GM18873 (cell line): ENCODE measurements around the gene NAV3.
A peak's percentile ranks its signal among the peaks of the same experiment; 100 is the strongest.

ENCODE experiments used
- ATAC-seq: cut with Tn5 transposase; IDR thresholded peaks from one replicate; pipeline ENCODE4 v1.9.1; 2021; ENCODE audit warnings: mild to moderate bottlenecking, moderate library complexity, moderate number of reproducible peaks; ENCODE audit not compliant: unreplicated experiment, low FRiP score

The NAV3 gene

DNA sequence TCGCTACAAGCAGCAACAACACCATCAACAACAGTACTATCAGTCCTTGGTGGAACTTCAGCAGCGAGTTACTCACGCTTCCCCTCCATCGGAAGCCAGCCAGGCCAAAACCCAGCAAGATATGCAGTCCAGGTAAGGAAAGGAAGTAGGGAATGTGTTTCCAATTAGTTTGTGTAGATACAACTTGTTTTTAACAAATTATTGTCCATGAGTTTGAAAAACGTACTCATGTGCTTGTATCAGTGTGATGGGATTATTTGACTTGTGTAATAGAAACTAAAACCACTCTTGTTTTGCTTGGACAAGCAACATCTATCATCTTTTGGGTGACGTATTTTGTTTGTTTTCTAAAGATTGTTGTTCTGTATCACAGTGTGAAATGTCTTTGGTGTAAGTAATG, 137.9 kb downstream of the NAV3 start:
- ATAC-seq: no peak

DNA sequence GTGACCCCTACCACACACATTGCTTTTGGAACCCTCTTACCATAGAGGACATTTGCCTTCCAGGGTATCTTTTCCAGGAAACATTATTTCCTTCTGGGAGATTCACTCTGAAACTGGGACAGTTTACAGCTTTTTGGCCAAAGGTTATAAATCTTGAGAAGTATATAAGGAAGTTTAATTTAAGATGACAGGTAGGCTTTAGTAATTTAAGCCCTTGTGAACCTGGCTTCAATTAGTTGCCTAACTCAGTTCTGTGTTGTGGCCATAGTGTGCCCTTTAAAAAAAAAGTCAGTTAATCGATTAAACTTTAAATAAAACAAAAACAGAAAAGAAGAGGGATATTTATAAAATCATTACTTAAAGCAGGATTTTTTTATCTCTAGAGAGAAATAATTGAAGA, 142.9 kb downstream of the NAV3 start:
- ATAC-seq: no peak

DNA sequence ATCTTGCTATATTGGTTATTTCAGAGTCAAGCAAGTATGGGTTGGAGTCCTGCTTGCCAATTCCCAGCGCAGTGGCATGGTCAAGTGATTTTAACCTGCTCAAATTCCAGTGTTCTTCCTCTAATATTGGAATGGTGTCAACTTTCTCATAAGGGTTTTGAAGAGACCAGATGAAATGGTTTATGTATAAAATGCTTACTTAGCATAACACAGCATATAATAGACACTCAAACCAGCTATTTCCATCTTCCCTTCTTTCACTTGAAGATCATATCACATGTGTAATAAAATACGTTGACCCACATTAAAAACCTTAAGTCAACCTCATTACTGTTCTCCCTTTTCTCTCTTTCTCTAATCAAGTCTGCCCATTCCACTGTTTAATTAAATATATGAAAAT, 144.0 kb downstream of the NAV3 start:
- ATAC-seq: no peak

DNA sequence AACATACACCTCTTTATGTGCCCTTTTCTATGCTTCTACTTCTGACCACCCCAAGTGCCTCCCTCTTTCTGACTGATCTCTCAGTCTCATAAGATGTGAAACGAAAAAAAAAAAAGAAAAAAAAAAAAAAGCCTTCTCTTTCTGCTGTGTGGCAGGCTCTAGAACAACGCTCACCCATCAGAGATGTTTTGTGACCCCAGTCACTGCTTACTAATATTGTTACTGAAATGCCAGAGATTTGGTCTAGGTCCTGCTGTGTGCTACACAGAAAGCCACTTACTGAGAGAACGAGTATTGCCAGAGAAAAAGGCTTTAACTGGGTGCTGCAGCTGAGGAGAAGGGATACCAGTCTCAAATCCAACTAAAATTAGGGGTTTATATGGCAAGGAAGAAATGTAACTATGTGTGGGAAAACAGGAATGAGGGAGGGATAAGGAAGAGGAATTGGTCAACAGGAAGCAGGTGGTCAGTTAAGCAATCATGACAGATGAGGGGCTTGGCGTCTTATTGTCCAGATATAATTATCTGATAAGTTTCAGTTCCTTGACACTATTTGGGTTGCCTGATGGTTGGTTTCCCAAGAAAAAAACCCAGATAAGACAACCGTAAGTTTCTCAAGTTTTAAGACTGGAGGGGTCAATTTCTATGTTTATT, 149.0 kb downstream of the NAV3 start:
- ATAC-seq: no peak

GRCh38 chr12:77980782-77981181, 150.1 kb downstream of the NAV3 start:
- no peak for ATAC-seq

DNA sequence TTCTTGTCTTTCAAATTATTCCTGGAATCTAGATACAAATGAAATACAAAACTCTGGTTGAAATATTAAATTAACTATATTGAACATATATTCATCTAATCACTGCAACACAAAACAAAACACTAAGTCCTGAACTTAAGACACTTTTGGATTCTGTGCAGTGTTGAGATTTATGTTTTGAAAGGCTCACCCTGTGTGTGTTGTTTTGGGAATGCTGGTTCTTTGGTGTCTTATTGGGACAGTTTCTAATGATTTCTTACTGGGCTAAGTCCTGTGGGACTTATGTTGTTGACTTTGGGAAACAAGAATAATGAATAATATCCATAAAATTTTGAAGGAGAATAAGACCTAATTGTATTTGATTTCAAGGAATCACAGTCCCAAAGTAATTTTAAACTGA, 153.2 kb downstream of the NAV3 start:
- ATAC-seq: no peak

- ATAC-seq: no peak
These were observed 162.1 kb downstream of the NAV3 start for GRCh38 chr12:77992760-77993159.

DNA sequence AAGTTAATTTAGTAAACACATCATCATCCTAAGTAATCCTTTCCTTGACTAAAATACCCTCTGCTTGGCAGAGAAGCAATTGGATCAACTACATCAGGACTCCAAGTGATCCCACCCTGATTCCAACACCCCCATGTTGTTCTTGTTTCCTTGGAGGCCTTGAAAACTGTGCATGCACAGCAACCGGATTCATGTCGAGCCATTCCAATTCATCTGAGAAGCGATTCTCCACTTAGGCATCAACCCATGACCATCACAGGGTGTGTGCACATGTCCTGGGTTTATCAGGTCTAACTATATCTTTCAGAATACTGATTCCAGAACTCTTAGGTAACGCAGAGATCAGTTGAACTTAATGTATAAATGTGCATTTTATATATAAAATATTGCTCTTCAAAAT, 163.0 kb downstream of the NAV3 start:
- ATAC-seq: no peak

DNA sequence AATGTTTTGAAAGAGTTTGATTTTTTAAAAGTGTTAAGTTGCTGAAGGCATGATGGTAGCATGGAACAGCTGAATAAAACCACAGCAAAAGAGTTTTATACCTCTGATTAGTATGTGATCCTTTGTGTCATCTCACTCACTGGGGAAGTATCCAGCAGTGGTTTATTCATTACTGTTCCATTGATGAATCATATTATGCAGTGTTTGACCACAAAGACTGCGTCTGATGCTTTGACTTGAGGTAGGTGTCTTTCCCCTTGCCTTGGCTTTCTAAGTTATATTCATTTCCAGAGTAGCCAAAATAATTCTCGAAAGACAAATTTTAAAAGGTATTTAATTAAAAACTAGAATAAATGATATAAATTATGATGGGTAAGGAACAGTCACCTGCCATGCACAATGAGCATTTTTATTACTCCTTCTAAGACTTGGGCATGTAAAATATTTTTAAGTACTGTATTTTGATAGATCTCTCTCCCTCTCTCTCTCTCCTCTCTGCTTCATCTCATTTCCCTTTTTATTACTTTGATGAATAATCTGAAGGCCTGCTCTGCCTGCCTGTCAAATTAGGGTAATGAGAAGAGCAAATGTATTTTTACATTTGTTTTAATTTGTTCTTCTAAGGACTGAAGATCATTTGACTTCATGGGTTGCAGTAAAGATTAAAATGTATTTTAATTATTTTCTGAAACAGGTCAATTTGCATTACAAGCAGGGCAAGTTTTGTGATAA, 164.9 kb downstream of the NAV3 start:
- peak; percentile 93 for ATAC-seq

DNA sequence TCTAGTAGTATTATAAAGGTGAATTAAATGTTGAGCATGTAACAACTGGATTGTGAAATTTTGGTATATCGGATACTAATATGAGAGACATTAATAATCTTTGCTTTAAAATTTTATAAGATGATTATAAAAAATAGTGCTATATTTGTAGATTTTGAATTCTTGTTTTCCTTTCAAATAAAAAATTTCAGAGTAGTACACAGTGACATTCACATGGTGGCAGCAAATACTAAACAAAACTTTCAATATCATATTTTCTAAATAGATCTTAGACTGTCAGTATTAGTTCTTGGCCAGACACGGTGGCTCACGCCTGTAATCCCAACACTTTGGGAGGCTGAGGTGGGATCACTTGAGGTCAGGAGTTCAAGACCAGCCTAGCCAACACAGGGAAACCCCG, 166.0 kb downstream of the NAV3 start:
- no peak for ATAC-seq

GRCh38 chr12:77998236-77998786, 167.6 kb downstream of the NAV3 start:
- ATAC-seq: no peak

- ATAC-seq: peak; percentile 65
These were observed 168.5 kb downstream of the NAV3 start for GRCh38 chr12:77999074-77999715.

- ATAC-seq: no peak
These were observed 172.2 kb downstream of the NAV3 start for GRCh38 chr12:78002878-78003277.

GRCh38 chr12:78004249-78005093, 173.8 kb downstream of the NAV3 start:
- ATAC-seq: no peak

DNA sequence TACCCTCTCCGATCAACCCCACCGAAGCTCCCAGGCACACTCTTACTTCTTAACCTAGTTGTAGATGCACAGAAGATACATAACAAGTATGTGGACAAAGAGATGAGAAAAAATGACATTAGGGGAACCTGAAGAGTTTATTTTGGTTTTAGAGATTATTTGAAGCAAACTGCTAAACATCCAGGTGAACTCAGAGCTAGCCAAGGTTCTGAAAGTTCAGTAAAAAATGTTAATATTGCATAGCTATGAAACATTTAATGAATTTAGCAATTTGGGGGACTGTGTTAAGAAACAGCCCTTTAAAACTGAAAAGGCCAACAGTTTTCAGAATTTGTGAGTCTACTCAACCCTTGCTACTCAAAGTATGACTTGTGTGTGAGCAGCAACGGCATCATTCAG, 174.4 kb downstream of the NAV3 start:
- ATAC-seq: no peak

GRCh38 chr12:78007173-78007572, 176.5 kb downstream of the NAV3 start:
- no peak for ATAC-seq

DNA sequence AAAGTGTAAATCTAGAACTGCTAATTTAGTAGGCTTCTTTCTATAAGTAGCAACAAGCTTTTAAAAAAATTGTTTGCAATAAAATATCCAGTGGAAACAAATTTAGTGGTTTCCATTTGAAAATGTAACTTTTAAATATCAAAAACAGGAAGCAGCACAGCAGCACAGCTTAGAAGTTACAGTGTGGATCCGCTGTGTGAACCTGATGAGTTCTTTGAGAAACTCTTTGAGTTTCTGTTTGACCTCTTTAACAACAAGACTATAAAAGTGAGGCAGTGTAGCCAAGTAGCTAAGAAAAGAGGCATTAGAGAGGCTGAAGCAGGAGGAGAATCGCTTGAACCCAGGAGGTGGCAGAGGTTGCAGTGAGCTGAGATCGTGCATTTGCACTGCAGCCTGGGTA, 178.3 kb downstream of the NAV3 start:
- ATAC-seq: no peak

DNA sequence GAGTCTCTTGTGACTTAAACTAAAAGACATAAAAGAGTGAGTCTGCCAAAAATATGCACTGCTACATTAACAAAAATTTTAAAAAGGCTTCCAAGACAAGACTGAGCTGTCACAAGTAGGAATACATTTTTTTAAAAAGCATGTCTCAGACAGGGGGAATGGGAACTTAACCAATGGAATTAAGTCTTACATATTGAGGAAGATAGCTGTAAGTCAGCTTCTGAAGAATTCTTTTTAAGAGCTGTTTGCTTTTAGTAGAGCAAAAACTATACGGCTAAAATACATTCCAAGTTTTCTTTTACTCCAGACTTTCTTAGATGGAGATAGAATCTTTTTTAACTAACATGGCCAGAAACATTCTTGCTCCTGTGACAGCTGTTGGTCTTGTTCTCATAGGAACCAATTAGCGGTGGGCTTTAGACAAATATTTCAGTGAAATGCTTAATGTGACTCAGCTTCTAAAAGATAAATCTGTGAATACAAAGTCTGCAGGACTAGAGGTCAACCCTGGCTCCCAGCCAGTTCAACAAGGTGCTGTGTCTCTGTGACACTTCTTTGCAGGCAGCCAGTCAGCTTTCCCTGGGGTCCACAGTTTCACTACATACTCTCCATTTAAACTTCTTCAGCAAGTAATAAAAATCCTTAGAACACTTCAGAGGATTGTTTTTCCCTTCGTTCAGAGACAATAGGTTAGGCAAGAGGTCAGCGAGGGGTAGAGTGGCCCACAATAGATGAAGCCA, 187.6 kb downstream of the NAV3 start:
- ATAC-seq: no peak

- ATAC-seq: no peak
These were observed 188.2 kb downstream of the NAV3 start for GRCh38 chr12:78018939-78019338.

GRCh38 chr12:78028426-78028825, 197.7 kb downstream of the NAV3 start:
- no peak for ATAC-seq
